ENCODE data around the gene STRA6. TPM values are rescaled to one million over a fixed set of nuclear protein-coding genes. Genes with fewer than 3 reads are reported as not detected.

The STRA6 gene
- total RNA-seq, 1 experiment from 2014 or later: 0.54 TPM

DNA sequence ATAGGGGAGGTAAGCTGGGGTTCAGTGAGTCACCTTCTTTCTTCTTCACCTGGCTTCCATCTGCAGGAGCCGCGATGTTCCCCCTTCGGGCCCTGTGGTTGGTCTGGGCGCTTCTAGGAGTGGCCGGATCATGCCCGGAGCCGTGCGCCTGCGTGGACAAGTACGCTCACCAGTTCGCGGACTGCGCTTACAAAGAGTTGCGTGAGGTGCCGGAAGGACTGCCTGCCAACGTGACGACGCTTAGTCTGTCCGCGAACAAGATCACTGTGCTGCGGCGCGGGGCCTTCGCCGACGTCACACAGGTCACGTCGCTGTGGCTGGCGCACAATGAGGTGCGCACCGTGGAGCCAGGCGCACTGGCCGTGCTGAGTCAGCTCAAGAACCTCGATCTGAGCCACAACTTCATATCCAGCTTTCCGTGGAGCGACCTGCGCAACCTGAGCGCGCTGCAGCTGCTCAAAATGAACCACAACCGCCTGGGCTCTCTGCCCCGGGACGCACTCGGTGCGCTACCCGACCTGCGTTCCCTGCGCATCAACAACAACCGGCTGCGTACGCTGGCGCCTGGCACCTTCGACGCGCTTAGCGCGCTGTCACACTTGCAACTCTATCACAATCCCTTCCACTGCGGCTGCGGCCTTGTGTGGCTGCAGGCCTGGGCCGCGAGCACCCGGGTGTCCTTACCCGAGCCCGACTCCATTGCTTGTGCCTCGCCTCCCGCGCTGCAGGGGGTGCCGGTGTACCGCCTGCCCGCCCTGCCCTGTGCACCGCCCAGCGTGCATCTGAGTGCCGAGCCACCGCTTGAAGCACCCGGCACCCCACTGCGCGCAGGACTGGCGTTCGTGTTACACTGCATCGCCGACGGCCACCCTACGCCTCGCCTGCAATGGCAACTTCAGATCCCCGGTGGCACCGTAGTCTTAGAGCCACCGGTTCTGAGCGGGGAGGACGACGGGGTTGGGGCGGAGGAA, 69.6 kb downstream of the STRA6 start:
- Histone ChIP-seq H3K4me1 (ENCODE audit: control insufficient read depth in 1 of 2, insufficient read depth in 2 of 2, low read length in 2 of 2) (peaks cover 0 to under 1% of the 10 kb centered on the region in 2 experiments; a peak in 1 of 4 replicates), H3K9ac (ENCODE audit: low read length) (no peak overlapping the region), H3K27ac (ENCODE audit: low read depth, low read length) (no peak overlapping the region), H3K4me3 (replicated peaks in 1 of 2; ENCODE audit: low read depth in 1 of 2, low read length in 2 of 2) (no peak overlapping the region), H3K27me3 (ENCODE audit: insufficient read depth, low read length) (no peaks in the 10 kb centered on the region), H2AFZ (ENCODE audit: low read depth, low read length, poor library complexity, severe bottlenecking) (no peak overlapping the region), H3K79me2 (ENCODE audit: insufficient read depth, low read length) (no peaks in the 10 kb centered on the region), H3K9me3 (ENCODE audit: control insufficient read depth in 1 of 2, insufficient read depth in 1 of 2, low read depth in 1 of 2, low read length in 2 of 2) (no peaks in the 10 kb centered on the region), H4K20me1 (ENCODE audit: insufficient read depth) (no peaks in the 10 kb centered on the region), H3K4me2 (ENCODE audit: low read length) (no peak overlapping the region), H3K9me2 (ENCODE audit: insufficient read depth) (no peaks in the 10 kb centered on the region), H3K36me3 (ENCODE audit: control insufficient read depth in 1 of 2, insufficient read depth in 2 of 2, low read length in 2 of 2) (no peaks in the 10 kb centered on the region)
- ATAC-seq (peak; percentile 57), DNase-seq (ENCODE audit: low read depth, low spot score) (no peak)
- intact Hi-C loops (cut with micrococcal nuclease): no loop called here
- no TSS peak for BruUV-seq (replicated peaks)
- POLR2A ChIA-PET: no interaction called here
- TF ChIP-seq POLR2AphosphoS5 (IDR thresholded peaks at IDR 0.05; ENCODE audit: low read depth, low read length): no peak
- TF ChIP-seq TCF7L2 (IDR thresholded peaks at IDR 0.05; ENCODE audit: borderline replicate concordance, extremely low read depth, insufficient read depth, insufficient read length): no peak
- peak; percentile 46; the same call in 1 of the 2 replicates for TF ChIP-seq RAD21 (IDR thresholded peaks at IDR 0.05; ENCODE audit: low read depth)
- TF ChIP-seq SIN3A (IDR thresholded peaks at IDR 0.05; ENCODE audit: low read depth): no peak
- TF ChIP-seq, protein P1, sequence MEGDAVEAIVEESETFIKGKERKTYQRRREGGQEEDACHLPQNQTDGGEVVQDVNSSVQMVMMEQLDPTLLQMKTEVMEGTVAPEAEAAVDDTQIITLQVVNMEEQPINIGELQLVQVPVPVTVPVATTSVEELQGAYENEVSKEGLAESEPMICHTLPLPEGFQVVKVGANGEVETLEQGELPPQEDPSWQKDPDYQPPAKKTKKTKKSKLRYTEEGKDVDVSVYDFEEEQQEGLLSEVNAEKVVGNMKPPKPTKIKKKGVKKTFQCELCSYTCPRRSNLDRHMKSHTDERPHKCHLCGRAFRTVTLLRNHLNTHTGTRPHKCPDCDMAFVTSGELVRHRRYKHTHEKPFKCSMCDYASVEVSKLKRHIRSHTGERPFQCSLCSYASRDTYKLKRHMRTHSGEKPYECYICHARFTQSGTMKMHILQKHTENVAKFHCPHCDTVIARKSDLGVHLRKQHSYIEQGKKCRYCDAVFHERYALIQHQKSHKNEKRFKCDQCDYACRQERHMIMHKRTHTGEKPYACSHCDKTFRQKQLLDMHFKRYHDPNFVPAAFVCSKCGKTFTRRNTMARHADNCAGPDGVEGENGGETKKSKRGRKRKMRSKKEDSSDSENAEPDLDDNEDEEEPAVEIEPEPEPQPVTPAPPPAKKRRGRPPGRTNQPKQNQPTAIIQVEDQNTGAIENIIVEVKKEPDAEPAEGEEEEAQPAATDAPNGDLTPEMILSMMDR (IDR thresholded peaks at IDR 0.05 in 2 of 3, conservative IDR thresholded peaks at IDR 0.05 in 1 of 3; ENCODE audit: borderline replicate concordance in 1 of 3, insufficient read depth in 1 of 3, low read depth in 2 of 3, low read length in 2 of 3): peak in 2 of 3 experiments; percentile 8 to 16; a peak in 2 of 6 replicates
- TF ChIP-seq EZH2phosphoT487 (IDR thresholded peaks at IDR 0.05; ENCODE audit: borderline replicate concordance): no peak
- RAD21 ChIA-PET (ENCODE audit: low non-redundant PET in 1 of 2, low total read pairs in 2 of 2, uncharacterized antibody in 2 of 2, unreplicated experiment in 2 of 2): interaction anchor here in 1 of 2 experiments (1.5 kb wide), 1 partner anchor 175 kb away, joined by 4 read pairs; no protein-coding TSS in a partner anchor
- CTCF ChIA-PET: no interaction called here

Measured in HCT116 (cell line).